Upper lobe of left lung (tissue), 6 donors: ENCODE results near the gene POLE. TPM values are rescaled to one million over a fixed set of nuclear protein-coding genes. Genes with fewer than 3 reads are reported as not detected.
A peak's percentile ranks its signal among the peaks of the same experiment; 100 is the strongest.

Experiments used
- ATAC-seq, 2 donors: fragments of 200-7000 bp; cut with Tn5 transposase; one replicate each; pipeline ENCODE4 v1.9.1; 2022; ENCODE audit warnings: mild to moderate bottlenecking in 2 of 2, moderate library complexity in 2 of 2; ENCODE audit not compliant: low FRiP score in 2 of 2
- DNase-seq, 2 donors: peaks; one replicate each; pipeline ENCODE4 v3.0.0-alpha.2; 2019 to 2020
- H3K27ac ChIP-seq, 4 donors: fragments of 200-600 bp; sonication (generic); one replicate each; pipeline ENCODE4 v1.5.1; 2016 to 2019
- H3K27me3 ChIP-seq, 4 donors: fragments of 200-600 bp; sonication (generic); one replicate each; pipeline ENCODE4 v1.5.1; 2017 to 2019
- H3K36me3 ChIP-seq, 4 donors: fragments of 200-600 bp; sonication (generic); one replicate each; pipeline ENCODE4 v1.5.1; 2016 to 2019
- H3K4me1 ChIP-seq, 4 donors: fragments of 200-600 bp; sonication (generic); one replicate each; pipeline ENCODE4 v1.5.1; 2018 to 2019
- H3K4me3 ChIP-seq, 4 donors: fragments of 200-600 bp; sonication (generic); one replicate each; pipeline ENCODE4 v1.5.1; 2017 to 2019; ENCODE audit warnings: mild to moderate bottlenecking in 2 of 4, moderate library complexity in 1 of 4
- H3K9me3 ChIP-seq, 4 donors: fragments of 200-600 bp; sonication (generic); one replicate each; pipeline ENCODE4 v1.5.1; 2018 to 2019
- CTCF ChIP-seq, 6 experiments: fragments of 450-650 bp in 4 of 6; fragments of 200-600 bp in 2 of 6; sonication (generic) in 2 of 6; IDR thresholded peaks; one replicate each; pipeline ENCODE4 v1.5.1; 2016 to 2019; ENCODE audit warnings: antibody characterized with exemption in 6 of 6
- EP300 ChIP-seq, 4 donors: sonication (generic); formaldehyde crosslinking; IDR thresholded peaks; one replicate each; pipeline ENCODE4 v1.5.1; 2017; ENCODE audit warnings: antibody characterized with exemption in 4 of 4, control low read depth in 2 of 4
- POLR2A ChIP-seq, 4 donors: fragments of 450-650 bp; IDR thresholded peaks; one replicate each; pipeline ENCODE4 v1.5.1; 2016 to 2017; ENCODE audit warnings: antibody characterized with exemption in 4 of 4, mild to moderate bottlenecking in 2 of 4
- POLR2AphosphoS5 ChIP-seq, 2 donors: sonication (generic); formaldehyde crosslinking; IDR thresholded peaks; one replicate each; pipeline ENCODE4 v1.5.1; 2017; ENCODE audit warnings: antibody characterized with exemption in 2 of 2
- WGBS, 2 donors: methylation state at CpG; one replicate each; pipeline ENCODE4 v1.1.5; 2017 to 2018; 5-methylcytosine and 5-hydroxymethylcytosine counted together
- total RNA-seq, 6 donors: library from RNA; depleted of rRNA in 4 of 6; stranded (reverse); fragments of >200 nt in 4 of 6; gene quantifications; one replicate each; pipeline versions ENCODE4 v1.1.0 to v1.2.1, GENCODE V29; 2016 to 2021
- donor health status: DM: no; HTN: no; CAD: no; lungs with moderate emphysema.
- donor health status: DM: no; HTN: yes; CAD: no; lungs with severe emphysema.

Gene POLE
- total RNA-seq, 6 donors from 2014 or later = 16.6 to 228 (median 26.2) TPM

- ATAC-seq = no peak
- Histone ChIP-seq H3K4me1 (no peaks in the 10 kb centered on the region), H3K4me3 (no peak overlapping the region), H3K27ac (no peak overlapping the region), H3K36me3 (peaks cover 6 to 74% (median 54%) of the 10 kb centered on the region in 4 donors), H3K27me3 (no peaks in the 10 kb centered on the region), H3K9me3 (no peaks in the 10 kb centered on the region)
- TF ChIP-seq POLR2AphosphoS5 (IDR thresholded peaks at IDR 0.05) (no peak), POLR2A (IDR thresholded peaks at IDR 0.05) (no peak), EP300 (IDR thresholded peaks at IDR 0.05) (no peak), CTCF (IDR thresholded peaks at IDR 0.05) (no peak)
- peak in 1 of 2 donors; percentile 56 for DNase-seq
- 79 to 94% methylated on average over 7 to 9 of the region's 11 CpGs for WGBS, 2 donors
Observed at GRCh38 chr12:132578826-132579225, 108.3 kb downstream of the POLE start.

DNA sequence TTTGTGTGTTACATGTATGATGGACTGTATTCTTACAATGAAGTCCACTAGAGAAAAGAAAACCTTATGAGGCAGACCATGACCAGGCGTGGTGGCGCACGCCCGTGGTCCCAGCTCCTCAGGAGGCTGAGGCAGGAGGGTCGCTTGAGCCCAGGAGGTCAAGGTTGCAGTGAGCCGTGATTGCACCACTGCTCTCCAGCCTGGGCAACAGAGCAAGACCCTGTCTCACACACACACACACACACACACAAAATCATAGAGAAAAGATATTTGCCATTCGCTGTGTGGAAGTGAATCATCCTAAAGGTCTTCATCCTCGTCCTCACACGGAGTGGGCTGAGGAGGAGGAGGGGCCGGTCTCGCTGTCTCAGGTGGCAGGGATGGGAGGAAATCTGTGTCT is 109.0 kb downstream of the POLE start:
- WGBS, 2 donors = 90% methylated on average over 5 to 11 of the region's 11 CpGs
- Histone ChIP-seq H3K27ac (no peak overlapping the region), H3K27me3 (no peaks in the 10 kb centered on the region), H3K9me3 (no peaks in the 10 kb centered on the region), H3K4me3 (no peak overlapping the region), H3K4me1 (no peaks in the 10 kb centered on the region), H3K36me3 (peaks cover 6 to 78% (median 53%) of the 10 kb centered on the region in 4 donors)
- DNase-seq (peak in 1 of 2 donors; percentile 46), ATAC-seq (no peak)
- no peak for TF ChIP-seq POLR2AphosphoS5 (IDR thresholded peaks at IDR 0.05)
- TF ChIP-seq EP300 (IDR thresholded peaks at IDR 0.05) = no peak

- Histone ChIP-seq H3K4me1 (peaks cover 0 to under 1% (median 0%) of the 10 kb centered on the region in 4 donors), H3K27ac (no peak overlapping the region), H3K36me3 (peaks cover 6 to 73% (median 47%) of the 10 kb centered on the region in 4 donors), H3K9me3 (no peaks in the 10 kb centered on the region), H3K27me3 (no peaks in the 10 kb centered on the region), H3K4me3 (no peak overlapping the region)
- WGBS, 2 donors = 89 to 91% methylated on average over 9 to 21 of the region's 22 CpGs
- ATAC-seq = no peak
- DNase-seq = peak in 1 of 2 donors; percentile 68
- TF ChIP-seq EP300 (IDR thresholded peaks at IDR 0.05) (no peak), POLR2AphosphoS5 (IDR thresholded peaks at IDR 0.05) (no peak), POLR2A (IDR thresholded peaks at IDR 0.05) (no peak), CTCF (IDR thresholded peaks at IDR 0.05) (no peak)
Observed at GRCh38 chr12:132577191-132577920, 109.8 kb downstream of the POLE start.

- WGBS, 2 donors = 92 to 98% methylated on average over 9 to 12 of the region's 12 CpGs
- H3K9me3 ChIP-seq = no peaks in the 10 kb centered on the region
- DNase-seq (peak in 1 of 2 donors; percentile 68), ATAC-seq (no peak)
- TF ChIP-seq EP300 (IDR thresholded peaks at IDR 0.05) (no peak), POLR2A (IDR thresholded peaks at IDR 0.05) (no peak), CTCF (IDR thresholded peaks at IDR 0.05) (no peak), POLR2AphosphoS5 (IDR thresholded peaks at IDR 0.05) (no peak)
- H3K27me3 ChIP-seq = no peaks in the 10 kb centered on the region
- no peak overlapping the region for H3K4me3 ChIP-seq
- no peak overlapping the region for H3K27ac ChIP-seq
- peaks cover 6 to 70% (median 44%) of the 10 kb centered on the region in 4 donors for H3K36me3 ChIP-seq
- peaks cover 0 to 7% (median under 1%) of the 10 kb centered on the region in 4 donors for H3K4me1 ChIP-seq
Observed at GRCh38 chr12:132576701-132577100, 110.4 kb downstream of the POLE start.

DNA sequence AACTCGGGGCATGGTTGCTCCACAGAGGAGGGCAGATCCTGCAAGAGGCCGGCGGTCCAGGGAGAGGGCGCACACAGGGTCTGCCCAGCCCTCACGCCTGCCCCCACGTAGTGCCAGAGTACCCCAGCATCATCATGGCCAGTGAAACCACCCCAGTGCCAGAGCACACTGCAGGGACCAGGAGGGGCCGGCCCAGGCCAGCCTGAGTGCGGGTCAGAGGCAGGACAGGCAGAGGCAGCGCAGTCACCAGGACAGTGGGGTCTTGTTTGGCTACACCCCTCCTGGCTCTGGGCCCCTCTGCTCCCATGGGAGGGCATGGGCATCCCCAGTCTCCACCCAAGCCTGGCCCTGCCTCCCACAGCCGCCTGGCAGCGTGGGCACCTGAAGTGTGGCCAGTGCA is 111.5 kb downstream of the POLE start:
- no peak overlapping the region for H3K27ac ChIP-seq
- no peak for TF ChIP-seq POLR2AphosphoS5 (IDR thresholded peaks at IDR 0.05)
- no peak for TF ChIP-seq CTCF (IDR thresholded peaks at IDR 0.05)
- H3K9me3 ChIP-seq = no peaks in the 10 kb centered on the region
- no peak overlapping the region for H3K4me3 ChIP-seq
- H3K4me1 ChIP-seq = peaks cover 0 to 11% (median 2%) of the 10 kb centered on the region in 4 donors
- ATAC-seq = no peak
- 98 to 99% methylated on average over 7 to 11 of the region's 11 CpGs for WGBS, 2 donors
- H3K27me3 ChIP-seq = no peaks in the 10 kb centered on the region
- peak in 1 of 2 donors; percentile 78 for DNase-seq
- H3K36me3 ChIP-seq = peaks cover 6 to 67% (median 49%) of the 10 kb centered on the region in 4 donors
